B cell (primary cell): ENCODE results near the gene MTO1. TPM values are rescaled to one million over a fixed set of nuclear protein-coding genes. Genes with fewer than 3 reads are reported as not detected.

Experiments used
- ATAC-seq: fragments of 200-7000 bp; cut with Tn5 transposase; one replicate; pipeline ENCODE4 v1.10.0; 2021; ENCODE audit warnings: low read depth, mild to moderate bottlenecking, moderate number of reproducible peaks, moderate library complexity
- CTCF ChIA-PET: fragments of 350-600 bp; sonication (Branson Sonifier 250); formaldehyde crosslinking; loops from one replicate; lab custom pipeline; 2021; ENCODE audit warnings: antibody characterized with exemption, inconsistent platforms; lab: Charles Lee
- POLR2A ChIA-PET: fragments of 350-600 bp; sonication (Branson Sonifier 250); formaldehyde crosslinking; loops from one replicate; lab custom pipeline; 2021; ENCODE audit warnings: antibody characterized with exemption; lab: Charles Lee
- DNase-seq: peaks from one replicate; pipeline ENCODE4 v3.0.0; 2013
- H2AFZ ChIP-seq: 2 replicates; pipeline ENCODE4 v1.6.1; 2012; ENCODE audit warnings: mild to moderate bottlenecking, low read depth, low read length; ENCODE audit not compliant: insufficient read depth, poor library complexity, severe bottlenecking
- H3K27ac ChIP-seq, 2 donors: 1 replicate in 1 of 2; 2 replicates in 1 of 2; pipeline ENCODE4 v1.5.1; 2012 to 2013; ENCODE audit warnings: low read length in 2 of 2, mild to moderate bottlenecking in 2 of 2, moderate library complexity in 1 of 2
- H3K27me3 ChIP-seq, 4 experiments: fragments of 200-600 bp in 1 of 4; sonication (generic) in 1 of 4; replicated peaks in 1 of 4; 1 replicate in 2 of 4; 2 replicates in 2 of 4; pipeline versions ENCODE4 v1.6.1 to v1.7.0; 2013 to 2016; ENCODE audit warnings: low read length in 3 of 4, mild to moderate bottlenecking in 2 of 4, mixed read lengths in 1 of 4, moderate library complexity in 1 of 4; ENCODE audit not compliant: insufficient read depth in 4 of 4, control insufficient read depth in 3 of 4; ENCODE audit errors: control extremely low read depth in 1 of 4
- H3K36me3 ChIP-seq, 2 experiments: replicated peaks in 1 of 2; 1 replicate in 1 of 2; 2 replicates in 1 of 2; pipeline versions ENCODE4 v1.6.1 to v1.7.1; 2013; ENCODE audit warnings: low read length in 1 of 2; ENCODE audit not compliant: insufficient read depth in 2 of 2, control insufficient read depth in 1 of 2; ENCODE audit errors: control extremely low read depth in 1 of 2, extremely low read depth in 1 of 2
- H3K4me1 ChIP-seq, 2 donors: fragments of 200-600 bp in 1 of 2; sonication (generic) in 1 of 2; 1 replicate in 1 of 2; 2 replicates in 1 of 2; pipeline versions ENCODE4 v1.5.1 to v1.6.1; 2013 to 2017; ENCODE audit warnings: low read length in 2 of 2; ENCODE audit not compliant: control insufficient read depth in 2 of 2, insufficient read depth in 2 of 2
- H3K4me2 ChIP-seq: replicated peaks from 2 replicates; pipeline ENCODE3; 2012; ENCODE audit warnings: mild to moderate bottlenecking, low read depth, low read length; ENCODE audit not compliant: poor library complexity, severe bottlenecking
- H3K4me3 ChIP-seq, 5 experiments: fragments of 200-600 bp in 1 of 5; sonication (generic) in 1 of 5; 1 replicate in 3 of 5; 2 replicates in 2 of 5; pipeline versions ENCODE4 v1.5.1 to v1.7.0; 2011 to 2016; ENCODE audit warnings: low read length in 4 of 5, mild to moderate bottlenecking in 4 of 5, low read depth in 2 of 5, control low read depth in 1 of 5, moderate library complexity in 1 of 5; ENCODE audit not compliant: insufficient read depth in 1 of 5; ENCODE audit errors: control extremely low read depth in 1 of 5, extremely low read depth in 1 of 5
- H3K79me2 ChIP-seq: fragments of 200-600 bp; sonication (generic); one replicate; pipeline ENCODE4 v1.6.0; 2016; ENCODE audit warnings: low read length; ENCODE audit not compliant: control insufficient read depth, insufficient read depth
- H3K9ac ChIP-seq: fragments of 200-600 bp; sonication (generic); 2 replicates; pipeline ENCODE4 v1.6.1; 2017; ENCODE audit warnings: mild to moderate bottlenecking, low read length, moderate library complexity
- H3K9me3 ChIP-seq, 3 donors: one replicate each; pipeline versions ENCODE4 v1.6.1 to v1.7.1; 2013; ENCODE audit warnings: low read length in 2 of 3; ENCODE audit not compliant: control insufficient read depth in 2 of 3, insufficient read depth in 1 of 3; ENCODE audit errors: control extremely low read depth in 1 of 3
- H4K20me1 ChIP-seq: 2 replicates; pipeline ENCODE4 v1.6.0; 2012; ENCODE audit warnings: mild to moderate bottlenecking, low read length; ENCODE audit not compliant: insufficient read depth, control insufficient read depth, poor library complexity, severe bottlenecking
- H3K27ac Mint-ChIP-seq: one replicate; pipeline ENCODE4 v1.8.0; 2021; ENCODE audit warnings: mixed read lengths
- H3K27me3 Mint-ChIP-seq: one replicate; pipeline ENCODE4 v1.8.0; 2021; ENCODE audit warnings: mixed read lengths
- H3K4me1 Mint-ChIP-seq: one replicate; pipeline ENCODE4 v1.8.0; 2021; ENCODE audit warnings: mixed read lengths
- H3K4me3 Mint-ChIP-seq: one replicate; pipeline ENCODE4 v1.8.0; 2021; ENCODE audit warnings: mixed read lengths
- H3K9me3 Mint-ChIP-seq: one replicate; pipeline ENCODE4 v1.8.0; 2022; ENCODE audit warnings: mixed read lengths; ENCODE audit not compliant: insufficient read depth
- CTCF ChIP-seq: fragments of 200-600 bp; IDR thresholded peaks from one replicate; pipeline ENCODE4 v1.8.0; 2022; ENCODE audit warnings: antibody characterized with exemption, mild to moderate bottlenecking
- EZH2 ChIP-seq: IDR thresholded peaks from 2 replicates; pipeline ENCODE4 v1.6.1; 2012; ENCODE audit warnings: borderline replicate concordance, low read depth, mild to moderate bottlenecking, moderate library complexity, low read length; ENCODE audit not compliant: insufficient read depth, poor library complexity, severe bottlenecking
- WGBS: methylation state at CpG from one replicate; pipeline ENCODE4 v1.1.5; 2013; ENCODE audit warnings: missing lambda C conversion rate; ENCODE audit not compliant: insufficient coverage; 5-methylcytosine and 5-hydroxymethylcytosine counted together
- intact Hi-C: fragments of 100-400 bp; cut with micrococcal nuclease; formaldehyde crosslinking; loops from one replicate; pipeline ENCODE4 v1.10.0; 2022
- polyA plus RNA-seq: library from polyadenylated mRNA; depleted of rRNA; stranded (reverse); fragments of >200 nt; gene quantifications from 2 replicates; pipeline ENCODE4 v1.2.3, GENCODE V29; 2012
- total RNA-seq, 2 donors: library from RNA; stranded (reverse); fragments of 120-200 nt in 1 of 2; gene quantifications; 1 replicate in 1 of 2; 2 replicates in 1 of 2; pipeline versions ENCODE4 v1.2.3 to v1.2.4, GENCODE V29; 2013 to 2022

MTO1 gene
- total and polyA plus RNA-seq, 2 donors (not counting 1 experiment from before 2014, with no cell fraction given) = 52.1 to 84.4 TPM

GRCh38 chr6:73532293-73532692 lies 70.8 kb downstream of the MTO1 start:
- H3K4me3 Mint-ChIP-seq = no peak overlapping the region
- H3K27me3 Mint-ChIP-seq = no peaks in the 10 kb centered on the region
- ATAC-seq (no peak), DNase-seq (no peak)
- H3K27ac Mint-ChIP-seq = no peak overlapping the region
- H3K36me3 ChIP-seq = no peaks in the 10 kb centered on the region
- H3K4me1 ChIP-seq = no peaks in the 10 kb centered on the region
- H3K4me1 Mint-ChIP-seq = no peaks in the 10 kb centered on the region
- no peak overlapping the region for H3K27ac ChIP-seq
- no peak overlapping the region for H3K9ac ChIP-seq
- CTCF ChIA-PET = no interaction called here
- POLR2A ChIA-PET = no interaction called here
- no peaks in the 10 kb centered on the region for H3K9me3 ChIP-seq
- no peak overlapping the region for H3K4me2 ChIP-seq
- intact Hi-C loops = no loop called here
- H3K9me3 Mint-ChIP-seq = no peaks in the 10 kb centered on the region
- no peaks in the 10 kb centered on the region for H3K27me3 ChIP-seq
- H3K4me3 ChIP-seq = no peak overlapping the region
- no peak for TF ChIP-seq CTCF
- no peak for TF ChIP-seq EZH2
- 100% methylated on average over 1 of the region's 3 CpGs for WGBS
- no peaks in the 10 kb centered on the region for H4K20me1 ChIP-seq
- H2AFZ ChIP-seq = no peak overlapping the region
- no peaks in the 10 kb centered on the region for H3K79me2 ChIP-seq

- ChIA-PET CTCF (interaction anchor here (1.2 kb wide), 1 partner anchor 9 kb away, joined by 3 read pairs; no protein-coding TSS in a partner anchor), POLR2A (no interaction called here)
- H2AFZ ChIP-seq = no peak overlapping the region
- 100% methylated on average over 1 of the region's 2 CpGs for WGBS
- H3K9me3 Mint-ChIP-seq = no peaks in the 10 kb centered on the region
- no peak overlapping the region for H3K27ac Mint-ChIP-seq
- no peaks in the 10 kb centered on the region for H3K4me1 Mint-ChIP-seq
- H3K79me2 ChIP-seq = no peaks in the 10 kb centered on the region
- no peaks in the 10 kb centered on the region for H3K4me1 ChIP-seq
- ATAC-seq (no peak), DNase-seq (no peak)
- no peak overlapping the region for H3K9ac ChIP-seq
- intact Hi-C loops = no loop called here
- H3K4me3 Mint-ChIP-seq = no peak overlapping the region
- H3K27me3 Mint-ChIP-seq = no peaks in the 10 kb centered on the region
- H3K4me3 ChIP-seq = no peak overlapping the region
- H4K20me1 ChIP-seq = no peaks in the 10 kb centered on the region
- no peak overlapping the region for H3K27ac ChIP-seq
- no peaks in the 10 kb centered on the region for H3K27me3 ChIP-seq
- TF ChIP-seq EZH2 (no peak), CTCF (no peak)
- H3K4me2 ChIP-seq = no peak overlapping the region
- no peaks in the 10 kb centered on the region for H3K9me3 ChIP-seq
- no peaks in the 10 kb centered on the region for H3K36me3 ChIP-seq
These were observed 73.1 kb downstream of the MTO1 start for GRCh38 chr6:73534628-73535027.
